Embryonic facial prominence (tissue), 1 donor: ENCODE measurements around the gene TSPEAR.
"Not testable (repeated sequence)": the region's sequence is repeated elsewhere in the genome, so short reads cannot be mapped to it uniquely, and the experiment has no call there.

ENCODE experiments used
- DNase-seq: peaks from one replicate; pipeline ENCODE4 v3.0.0-alpha.2; 2016; ENCODE audit errors: extremely low spot score

TSPEAR gene

GRCh38 chr21:44630440-44630839 lies 80.9 kb downstream of the TSPEAR start:
- no peak for DNase-seq

GRCh38 chr21:44628707-44629391 lies 82.5 kb downstream of the TSPEAR start:
- no peak for DNase-seq

GRCh38 chr21:44627831-44628233 lies 83.5 kb downstream of the TSPEAR start:
- DNase-seq, result not testable (repeated sequence)

- DNase-seq, result not testable (repeated sequence)
These were observed 84.1 kb downstream of the TSPEAR start for GRCh38 chr21:44627181-44627822.

GRCh38 chr21:44626673-44627143 lies 84.7 kb downstream of the TSPEAR start, which contains the start of gene KRTAP10-9:
TSS of gene KRTAP10-9 (plus strand) at chr21:44627093. CDS start at chr21:44627172, 79 bp downstream.
- DNase-seq, result no peak

- DNase-seq, result no peak
These were observed 85.1 kb downstream of the TSPEAR start for GRCh38 chr21:44626262-44626661.

- DNase-seq, result no peak
These were observed 85.6 kb downstream of the TSPEAR start for GRCh38 chr21:44625756-44626155.

GRCh38 chr21:44623575-44623974 lies 87.8 kb downstream of the TSPEAR start:
- DNase-seq, result no peak

GRCh38 chr21:44619886-44620285 lies 91.5 kb downstream of the TSPEAR start:
- no peak for DNase-seq

- DNase-seq, result no peak
These were observed 92.5 kb downstream of the TSPEAR start for GRCh38 chr21:44618909-44619308.

- no peak for DNase-seq
These were observed 92.9 kb downstream of the TSPEAR start for GRCh38 chr21:44618504-44618903.

GRCh38 chr21:44617071-44617501 lies 94.3 kb downstream of the TSPEAR start:
- no peak for DNase-seq

GRCh38 chr21:44616591-44616926 lies 94.8 kb downstream of the TSPEAR start:
- DNase-seq, result no peak

- DNase-seq, result no peak
These were observed 95.3 kb downstream of the TSPEAR start for GRCh38 chr21:44615911-44616590.

GRCh38 chr21:44615466-44615865 lies 95.9 kb downstream of the TSPEAR start:
- DNase-seq, result no peak

GRCh38 chr21:44614961-44615391 lies 96.4 kb downstream of the TSPEAR start:
- DNase-seq, result no peak

GRCh38 chr21:44614161-44614631 lies 97.2 kb downstream of the TSPEAR start:
- DNase-seq, result no peak

- no peak for DNase-seq
These were observed 97.8 kb downstream of the TSPEAR start for GRCh38 chr21:44613386-44614155.

GRCh38 chr21:44612669-44613229 lies 98.6 kb downstream of the TSPEAR start:
- DNase-seq, result no peak

- DNase-seq, result no peak
These were observed 99.3 kb downstream of the TSPEAR start, which contains the start of gene KRTAP10-8 for GRCh38 chr21:44612029-44612486. TSS of gene KRTAP10-8 (plus strand) at chr21:44612079. CDS start at chr21:44612101, 22 bp downstream.

- DNase-seq, result no peak
These were observed 99.8 kb downstream of the TSPEAR start for GRCh38 chr21:44611551-44611950.
